ENCODE data around the gene TMEM97. TPM values are rescaled to one million over a fixed set of nuclear protein-coding genes. Genes with fewer than 3 reads are reported as not detected.

The TMEM97 gene
- total RNA-seq, 1 donor from 2014 or later: 28.5 TPM

GRCh38 chr17:28366605-28367004, 47.6 kb downstream of the TMEM97 start:
- no peak for DNase-seq (ENCODE audit: low read depth)
- peak; percentile 16 for TF ChIP-seq CTCF (conservative IDR thresholded peaks at IDR 0.05; ENCODE audit: low read depth, low read length)

GRCh38 chr17:28367641-28368305, 48.8 kb downstream of the TMEM97 start:
- no peak overlapping the region for H3K4me3 ChIP-seq (ENCODE audit: low read depth, low read length)
- no peak for DNase-seq (ENCODE audit: low read depth)
- TF ChIP-seq CTCF (conservative IDR thresholded peaks at IDR 0.05; ENCODE audit: low read depth, low read length): no peak

More at GRCh38 chr17:28366605-28367004, 47.6 kb downstream of the TMEM97 start:
- H3K4me3 ChIP-seq (ENCODE audit: low read depth, low read length): no peak overlapping the region

GRCh38 chr17:28368306-28368831, 49.4 kb downstream of the TMEM97 start:
- TF ChIP-seq CTCF (conservative IDR thresholded peaks at IDR 0.05; ENCODE audit: low read depth, low read length): no peak
- H3K4me3 ChIP-seq (ENCODE audit: low read depth, low read length): no peak overlapping the region
- DNase-seq (ENCODE audit: low read depth): no peak

- no peak overlapping the region for H3K4me3 ChIP-seq (ENCODE audit: low read depth, low read length)
- DNase-seq (ENCODE audit: low read depth): no peak
- TF ChIP-seq CTCF (conservative IDR thresholded peaks at IDR 0.05; ENCODE audit: low read depth, low read length): no peak
These were observed 50.1 kb downstream of the TMEM97 start for GRCh38 chr17:28368915-28369683.

- no peak overlapping the region for H3K4me3 ChIP-seq (ENCODE audit: low read depth, low read length)
- no peak for TF ChIP-seq CTCF (conservative IDR thresholded peaks at IDR 0.05; ENCODE audit: low read depth, low read length)
- no peak for DNase-seq (ENCODE audit: low read depth)
These were observed 50.7 kb downstream of the TMEM97 start for GRCh38 chr17:28369684-28370034.

- no peak for TF ChIP-seq CTCF (conservative IDR thresholded peaks at IDR 0.05; ENCODE audit: low read depth, low read length)
- H3K4me3 ChIP-seq (ENCODE audit: low read depth, low read length): no peak within 1 kb of the TSS
- DNase-seq (ENCODE audit: low read depth): no peak
These were observed 51.2 kb downstream of the TMEM97 start, which contains the start of gene VTN for GRCh38 chr17:28370035-28370743. VTN (minus strand) TSS chr17:28370307; CDS start chr17:28370203, 104 bp downstream.
